ENCODE data around the gene TRIB2.

DNA sequence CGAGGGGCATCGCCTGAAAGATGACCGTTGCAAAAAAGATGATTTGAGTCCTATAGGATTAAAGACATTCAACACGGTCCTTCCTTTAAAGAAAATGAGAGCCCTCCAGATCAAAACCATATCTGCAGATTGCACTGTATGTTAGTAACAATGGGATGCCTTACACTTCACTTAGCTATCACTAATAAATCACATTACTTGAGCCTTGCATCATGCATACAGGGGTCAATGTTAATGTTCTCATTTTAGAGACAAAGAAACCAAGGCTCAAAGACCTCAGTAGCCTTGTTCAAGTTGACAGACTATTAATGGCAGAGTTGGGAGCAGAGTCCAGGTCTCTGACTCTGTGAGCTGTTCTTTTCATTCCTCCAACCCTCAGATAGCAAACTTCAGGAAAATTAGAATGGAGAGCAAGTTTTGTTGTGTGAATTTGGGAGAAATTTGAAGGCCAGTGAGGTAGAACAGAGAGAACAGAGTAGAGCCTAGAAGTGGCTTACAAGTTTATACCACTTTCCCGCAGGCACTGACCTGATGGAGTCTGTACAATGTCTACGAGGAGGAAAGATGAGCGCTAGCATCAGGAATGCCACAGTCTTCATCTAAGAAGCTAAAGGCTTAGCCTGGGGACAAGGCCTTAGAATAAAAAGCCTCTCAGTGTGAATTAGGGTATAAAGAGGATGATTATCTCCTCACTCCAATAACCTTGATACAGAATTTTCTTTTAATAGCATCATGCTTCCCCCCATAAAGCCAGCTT lies 48.3 kb downstream of the TRIB2 start:
- TF ChIP-seq POLR2A (IDR thresholded peaks at IDR 0.05; ENCODE audit: low read length) = no peak
- no peak for TF ChIP-seq GATA1 (IDR thresholded peaks at IDR 0.05; ENCODE audit: low read depth, low read length)

All from erythroblast (primary cell).